IPS-15b (cell line): Measurements from ENCODE around the gene ILK.

Experiments used
- H3K27me3 ChIP-seq: one replicate; pipeline ENCODE4 v1.6.1; 2013; ENCODE audit warnings: low read length; ENCODE audit not compliant: control insufficient read depth, insufficient read depth
- H3K36me3 ChIP-seq: one replicate; pipeline ENCODE4 v1.6.1; 2013; ENCODE audit warnings: low read length; ENCODE audit not compliant: control insufficient read depth, insufficient read depth
- H3K4me1 ChIP-seq: one replicate; pipeline ENCODE4 v1.6.1; 2013; ENCODE audit warnings: mild to moderate bottlenecking, low read length; ENCODE audit not compliant: control insufficient read depth, insufficient read depth
- H3K4me3 ChIP-seq: one replicate; pipeline ENCODE4 v1.5.1; 2013; ENCODE audit warnings: low read depth, low read length
- H3K9ac ChIP-seq: one replicate; pipeline ENCODE4 v1.6.1; 2013; ENCODE audit warnings: low read depth, mild to moderate bottlenecking, low read length
- H3K9me3 ChIP-seq: one replicate; pipeline ENCODE4 v1.6.1; 2013; ENCODE audit warnings: mild to moderate bottlenecking, low read length; ENCODE audit not compliant: control insufficient read depth, insufficient read depth

ILK gene

GRCh38 chr11:6611092-6611962, 7.8 kb downstream of the ILK start:
- peak overlapping the region; percentile 100 for H3K4me3 ChIP-seq
- peaks cover 14% of the 10 kb centered on the region for H3K4me1 ChIP-seq
- H3K36me3 ChIP-seq, result peaks cover 30% of the 10 kb centered on the region
- H3K27me3 ChIP-seq, result no peaks in the 10 kb centered on the region
- H3K9me3 ChIP-seq, result no peaks in the 10 kb centered on the region
- H3K9ac ChIP-seq, result peak overlapping the region; percentile 57

GRCh38 chr11:6611963-6612212, 8.3 kb downstream of the ILK start:
- Histone ChIP-seq H3K4me3 (peak overlapping the region; percentile 100), H3K27me3 (no peaks in the 10 kb centered on the region), H3K36me3 (peaks cover 30% of the 10 kb centered on the region), H3K9me3 (no peaks in the 10 kb centered on the region), H3K4me1 (peaks cover 9% of the 10 kb centered on the region), H3K9ac (peak overlapping the region; percentile 57)

- peaks cover 5% of the 10 kb centered on the region for H3K4me1 ChIP-seq
Measured at GRCh38 chr11:6612213-6613041, 8.9 kb downstream of the ILK start, which contains the start of gene TAF10. Gene TAF10 (minus strand): TSS chr11:6612216. CDS start chr11:6612189, 27 bp downstream.

GRCh38 chr11:6613496-6613895, 9.9 kb downstream of the ILK start:
- Histone ChIP-seq H3K9me3 (no peaks in the 10 kb centered on the region), H3K4me1 (peaks cover 4% of the 10 kb centered on the region), H3K27me3 (no peaks in the 10 kb centered on the region), H3K4me3 (no peak overlapping the region), H3K36me3 (peaks cover 22% of the 10 kb centered on the region), H3K9ac (no peak overlapping the region)

More at GRCh38 chr11:6612213-6613041, 8.9 kb downstream of the ILK start, which contains the start of gene TAF10:
- H3K4me3 ChIP-seq, result peak within 1 kb of the TSS; percentile 100
- peak within 1 kb of the TSS; percentile 97 for H3K9ac ChIP-seq
- H3K9me3 ChIP-seq, result no peaks in the 10 kb centered on the region
- H3K36me3 ChIP-seq, result peaks cover 30% of the 10 kb centered on the region
- no peaks in the 10 kb centered on the region for H3K27me3 ChIP-seq

- Histone ChIP-seq H3K4me3 (no peak overlapping the region), H3K9ac (no peak overlapping the region), H3K27me3 (no peaks in the 10 kb centered on the region), H3K36me3 (peaks cover 16% of the 10 kb centered on the region), H3K4me1 (peaks cover 4% of the 10 kb centered on the region), H3K9me3 (no peaks in the 10 kb centered on the region)
Measured at GRCh38 chr11:6614446-6614845, 10.9 kb downstream of the ILK start.

- peaks cover 4% of the 10 kb centered on the region for H3K4me1 ChIP-seq
- H3K27me3 ChIP-seq, result no peaks in the 10 kb centered on the region
- H3K4me3 ChIP-seq, result no peak overlapping the region
- H3K9ac ChIP-seq, result no peak overlapping the region
- no peaks in the 10 kb centered on the region for H3K9me3 ChIP-seq
- peaks cover 10% of the 10 kb centered on the region for H3K36me3 ChIP-seq
Measured at GRCh38 chr11:6615046-6615445, 11.5 kb downstream of the ILK start.

- Histone ChIP-seq H3K27me3 (no peaks in the 10 kb centered on the region), H3K9me3 (no peaks in the 10 kb centered on the region), H3K36me3 (peaks cover under 1% of the 10 kb centered on the region), H3K4me3 (no peak overlapping the region), H3K4me1 (peaks cover 2% of the 10 kb centered on the region), H3K9ac (no peak overlapping the region)
Measured at GRCh38 chr11:6615882-6616585, 12.5 kb downstream of the ILK start.

- Histone ChIP-seq H3K9ac (no peak overlapping the region), H3K27me3 (no peaks in the 10 kb centered on the region), H3K36me3 (no peaks in the 10 kb centered on the region), H3K4me1 (no peaks in the 10 kb centered on the region), H3K9me3 (no peaks in the 10 kb centered on the region), H3K4me3 (no peak overlapping the region)
Measured at GRCh38 chr11:6616596-6617250, 13.1 kb downstream of the ILK start.

- no peaks in the 10 kb centered on the region for H3K4me1 ChIP-seq
- H3K9ac ChIP-seq, result no peak overlapping the region
- no peaks in the 10 kb centered on the region for H3K9me3 ChIP-seq
- H3K4me3 ChIP-seq, result no peak overlapping the region
- no peaks in the 10 kb centered on the region for H3K27me3 ChIP-seq
- H3K36me3 ChIP-seq, result no peaks in the 10 kb centered on the region
Measured at GRCh38 chr11:6617315-6617781, 13.8 kb downstream of the ILK start.

- H3K4me1 ChIP-seq, result no peaks in the 10 kb centered on the region
- no peaks in the 10 kb centered on the region for H3K36me3 ChIP-seq
- H3K9me3 ChIP-seq, result no peaks in the 10 kb centered on the region
- H3K4me3 ChIP-seq, result peak overlapping the region; percentile 99
- H3K9ac ChIP-seq, result peak overlapping the region; percentile 85
- no peaks in the 10 kb centered on the region for H3K27me3 ChIP-seq
Measured at GRCh38 chr11:6618117-6619003, 14.8 kb downstream of the ILK start.
